Prostate gland (tissue), 2 donors: ENCODE measurements around the gene STK35.

Experiments
- POLR2A ChIP-seq: fragments of 450-650 bp; IDR thresholded peaks from one replicate; pipeline ENCODE4 v1.6.1; 2016; ENCODE audit warnings: antibody characterized with exemption, mild to moderate bottlenecking
- POLR2AphosphoS5 ChIP-seq: sonication (generic); formaldehyde crosslinking; IDR thresholded peaks from one replicate; pipeline ENCODE4 v1.6.1; 2017; ENCODE audit warnings: antibody characterized with exemption
- TF ChIP-seq, protein P1 (sequence below), 4 experiments: fragments of 200-600 bp in 2 of 4; fragments of 450-650 bp in 2 of 4; sonication (generic) in 2 of 4; IDR thresholded peaks; 1 replicate in 3 of 4; 2 replicates in 1 of 4; pipeline ENCODE4 v1.5.1; 2016 to 2019; ENCODE audit warnings: antibody characterized with exemption in 4 of 4, mild to moderate bottlenecking in 2 of 4, moderate library complexity in 2 of 4

DNA sequence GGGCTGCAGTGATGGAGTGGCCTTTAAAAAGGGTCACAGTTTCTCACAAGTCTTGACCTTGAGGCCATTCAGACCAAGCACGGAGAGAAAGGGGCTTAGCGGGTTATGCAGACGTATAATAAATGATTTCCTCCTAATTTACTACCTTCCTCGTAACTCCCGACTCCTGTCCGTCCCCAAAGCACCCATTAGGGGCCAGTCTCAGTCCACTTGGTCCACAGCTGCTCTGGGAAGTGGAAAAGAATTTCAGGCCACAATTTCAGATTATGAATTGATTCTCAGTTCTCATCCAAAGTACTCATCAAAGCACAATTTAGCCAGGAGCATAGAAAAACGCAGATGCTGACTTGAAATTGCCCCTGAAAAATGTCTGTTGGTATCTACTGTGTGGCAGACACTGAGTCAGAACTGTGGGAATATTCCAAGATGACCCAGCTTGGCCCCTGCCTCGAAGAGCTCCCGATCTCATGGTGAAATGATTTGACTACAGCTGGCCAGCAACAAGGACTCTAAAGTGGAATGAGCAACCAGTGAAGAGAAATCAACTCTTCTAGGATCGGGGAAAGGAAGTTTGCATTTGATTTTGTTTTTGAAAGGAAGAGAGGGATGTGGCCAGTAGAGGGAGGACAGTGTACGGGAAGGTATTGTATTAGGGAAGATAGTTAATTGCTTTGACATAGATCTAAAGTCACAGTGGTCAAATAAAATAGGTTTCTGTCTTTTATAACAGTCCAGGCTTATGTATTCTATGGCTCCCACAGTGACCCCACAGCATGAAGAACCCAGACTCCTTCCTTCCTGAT lies 15.2 kb upstream of the STK35 start:
- TF ChIP-seq POLR2A (no peak), POLR2AphosphoS5 (no peak)
- TF ChIP-seq, protein P1, sequence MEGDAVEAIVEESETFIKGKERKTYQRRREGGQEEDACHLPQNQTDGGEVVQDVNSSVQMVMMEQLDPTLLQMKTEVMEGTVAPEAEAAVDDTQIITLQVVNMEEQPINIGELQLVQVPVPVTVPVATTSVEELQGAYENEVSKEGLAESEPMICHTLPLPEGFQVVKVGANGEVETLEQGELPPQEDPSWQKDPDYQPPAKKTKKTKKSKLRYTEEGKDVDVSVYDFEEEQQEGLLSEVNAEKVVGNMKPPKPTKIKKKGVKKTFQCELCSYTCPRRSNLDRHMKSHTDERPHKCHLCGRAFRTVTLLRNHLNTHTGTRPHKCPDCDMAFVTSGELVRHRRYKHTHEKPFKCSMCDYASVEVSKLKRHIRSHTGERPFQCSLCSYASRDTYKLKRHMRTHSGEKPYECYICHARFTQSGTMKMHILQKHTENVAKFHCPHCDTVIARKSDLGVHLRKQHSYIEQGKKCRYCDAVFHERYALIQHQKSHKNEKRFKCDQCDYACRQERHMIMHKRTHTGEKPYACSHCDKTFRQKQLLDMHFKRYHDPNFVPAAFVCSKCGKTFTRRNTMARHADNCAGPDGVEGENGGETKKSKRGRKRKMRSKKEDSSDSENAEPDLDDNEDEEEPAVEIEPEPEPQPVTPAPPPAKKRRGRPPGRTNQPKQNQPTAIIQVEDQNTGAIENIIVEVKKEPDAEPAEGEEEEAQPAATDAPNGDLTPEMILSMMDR (IDR thresholded peaks at IDR 0.05) = no peak
